GM12878 (cell line): ENCODE measurements around the gene TSHZ2. TPM values are rescaled to one million over a fixed set of nuclear protein-coding genes. Genes with fewer than 3 reads are reported as not detected.
"Not testable (repeated sequence)": the region's sequence is repeated elsewhere in the genome, so short reads cannot be mapped to it uniquely, and the experiment has no call there.

Source experiments
- ATAC-seq: fragments of 200-7000 bp; cut with Tn5 transposase; 3 replicates; pipeline ENCODE4 v1.9.1; 2020; ENCODE audit warnings: mild to moderate bottlenecking, moderate library complexity
- BruUV-seq: library from RNA; stranded (reverse); fragments of 400-500 nt; replicated peaks from 2 replicates; lab custom pipeline; 2021; lab: Mats Ljungman, UMichigan
- CTCF ChIA-PET: fragments of 300-600 bp; sonication (Branson Sonifier 250); formaldehyde crosslinking; extraction: SDS; loops from one replicate; lab custom pipeline; 2021; ENCODE audit warnings: inconsistent platforms; lab: Yijun Ruan, JAX
- POLR2A ChIA-PET: fragments of 350-600 bp; formaldehyde crosslinking; extraction: SDS; loops from one replicate; lab custom pipeline; 2021; ENCODE audit warnings: inconsistent platforms; lab: Charles Lee
- RAD21 ChIA-PET: fragments of 300-600 bp; sonication (Branson Sonifier 250); formaldehyde crosslinking; loops from one replicate; lab custom pipeline; 2023; ENCODE audit warnings: antibody characterized with exemption; ENCODE audit not compliant: unreplicated experiment; lab: Charles Lee
- SMC1A ChIA-PET: fragments of 300-600 bp; sonication (Branson Sonifier 250); formaldehyde crosslinking; loops from one replicate; lab custom pipeline; 2023; ENCODE audit not compliant: unreplicated experiment, uncharacterized antibody; lab: Charles Lee
- DNase-seq: peaks from one replicate; pipeline ENCODE4 v3.0.0-alpha.2; 2011; ENCODE audit warnings: low read depth, low spot score
- FAIRE-seq: peaks from 3 replicates; lab custom pipeline; 2011; peaks lifted over from hg19 to GRCh38; lab: Jason Lieb, UNC
- H2AFZ ChIP-seq: 2 replicates; pipeline ENCODE4 v1.6.0; 2011; ENCODE audit warnings: low read depth, low read length, control low read depth; ENCODE audit not compliant: control insufficient read depth
- H3K27ac ChIP-seq: 2 replicates; pipeline ENCODE4 v1.5.1; 2011; ENCODE audit warnings: control low read depth; ENCODE audit not compliant: control insufficient read depth, insufficient read depth
- H3K27me3 ChIP-seq, 2 experiments: replicated peaks in 1 of 2; 2 replicates each; pipeline versions ENCODE4 v1.6.0 to v1.6.1; 2011; ENCODE audit warnings: low read length in 1 of 2; ENCODE audit not compliant: control insufficient read depth in 2 of 2, insufficient read depth in 2 of 2
- H3K36me3 ChIP-seq, 2 experiments: 2 replicates each; pipeline ENCODE4 v1.5.1; 2011; ENCODE audit warnings: low read length in 1 of 2; ENCODE audit not compliant: control insufficient read depth in 2 of 2, insufficient read depth in 2 of 2
- H3K4me1 ChIP-seq: 2 replicates; pipeline ENCODE4 v1.6.1; 2011; ENCODE audit warnings: mild to moderate bottlenecking, low read length, moderate library complexity, mixed read lengths; ENCODE audit not compliant: control insufficient read depth, insufficient read depth
- H3K4me2 ChIP-seq: 2 replicates; pipeline ENCODE4 v1.6.0; 2011; ENCODE audit warnings: control low read depth; ENCODE audit not compliant: control insufficient read depth, insufficient read depth
- H3K4me3 ChIP-seq: fragments of 200-600 bp; sonication (generic); 2 replicates; pipeline ENCODE4 v1.5.1; 2016
- H3K79me2 ChIP-seq: 2 replicates; pipeline ENCODE4 v1.6.0; 2011; ENCODE audit warnings: low read length; ENCODE audit not compliant: control insufficient read depth, insufficient read depth
- H3K9ac ChIP-seq: 2 replicates; pipeline ENCODE4 v1.8.0; 2011; ENCODE audit warnings: low read length, control low read depth, mixed read lengths; ENCODE audit not compliant: control insufficient read depth, insufficient read depth
- H3K9me3 ChIP-seq: replicated peaks from 3 replicates; pipeline ENCODE4 v1.5.1; 2011; ENCODE audit warnings: mild to moderate bottlenecking, low read length; ENCODE audit not compliant: control insufficient read depth, insufficient read depth
- H4K20me1 ChIP-seq: 2 replicates; pipeline ENCODE4 v1.6.0; 2011; ENCODE audit not compliant: control insufficient read depth, insufficient read depth
- JUNB ChIP-seq: IDR thresholded peaks from 2 replicates; pipeline ENCODE4 v1.6.1; 2016; ENCODE audit warnings: antibody characterized with exemption, mild to moderate bottlenecking
- ZNF384 ChIP-seq: IDR thresholded peaks from 2 replicates; pipeline ENCODE4 v1.6.1; 2012; ENCODE audit warnings: low read depth, mild to moderate bottlenecking, low read length, improper control_type of control experiment, borderline replicate concordance
- WGBS: methylation state at CpG from one replicate; pipeline ENCODE4 v1.1.6; 2016; ENCODE audit warnings: low lambda C conversion rate; ENCODE audit not compliant: insufficient replicate concordance, insufficient coverage; ENCODE audit errors: missing lambda C conversion rate; 5-methylcytosine and 5-hydroxymethylcytosine counted together
- in situ Hi-C: fragments of 300-500 bp; cut with MboI; formaldehyde crosslinking; loops from 9 replicates; pipeline ENCODE4 v1.14.3; 2018; ENCODE audit warnings: mixed read lengths
- intact Hi-C: fragments of 100-400 bp; cut with micrococcal nuclease; formaldehyde crosslinking; loops from one replicate; pipeline ENCODE4 v1.14.2; 2022; ENCODE audit not compliant: unreplicated experiment
- polyA plus RNA-seq, 11 experiments: library from polyadenylated mRNA; depleted of rRNA in 4 of 11; unstranded in 6 of 11; stranded (reverse) in 5 of 11; fragments of >200 nt; fragmentation: Nextera tagmentation in 4 of 11; fragmentation: Illumina TruSeq in 1 of 11; extraction: Ambion mirVana in 4 of 11; extraction: Trizol in 1 of 11; gene quantifications; 1 replicate in 1 of 11; 2 replicates in 10 of 11; pipeline versions ENCODE4 v1.2.1 to v1.2.3, GENCODE V29; 2011 to 2016; ENCODE audit warnings: inconsistent platforms in 2 of 11, missing spikeins in 2 of 11, low read depth in 1 of 11
- total RNA-seq, 4 experiments: library from RNA; depleted of rRNA in 3 of 4; stranded (reverse); fragments of >200 nt in 3 of 4; fragmentation: Illumina TruSeq in 1 of 4; extraction: Trizol in 1 of 4; gene quantifications; 2 replicates each; pipeline versions ENCODE4 v1.2.1 to v1.2.3, GENCODE V29; 2013 to 2021
- TF ChIP-seq, protein P1 (sequence below): fragments of 450-650 bp; IDR thresholded peaks from 2 replicates; pipeline ENCODE4 v1.6.1; 2016; ENCODE audit warnings: mild to moderate bottlenecking
- TF ChIP-seq, protein P2 (sequence below): fragments of 150-350 bp; IDR thresholded peaks from 2 replicates; pipeline ENCODE4 v1.6.1; 2014; ENCODE audit warnings: mild to moderate bottlenecking, low read depth, low read length

The TSHZ2 gene
- total and polyA plus RNA-seq, 10 of the 15 experiments (the other 5 are each of a cell fraction or from before 2014, with no cell fraction given), result 0.01 to 0.86 (median 0.13) TPM; not detected in 2

GRCh38 chr20:53468587-53468986 lies 496.4 kb downstream of the TSHZ2 start (continued):
- TF ChIP-seq JUNB (peak; percentile 29; the same call in 1 of the 2 replicates), ZNF384 (peak; percentile 67)
- TF ChIP-seq, protein P1, sequence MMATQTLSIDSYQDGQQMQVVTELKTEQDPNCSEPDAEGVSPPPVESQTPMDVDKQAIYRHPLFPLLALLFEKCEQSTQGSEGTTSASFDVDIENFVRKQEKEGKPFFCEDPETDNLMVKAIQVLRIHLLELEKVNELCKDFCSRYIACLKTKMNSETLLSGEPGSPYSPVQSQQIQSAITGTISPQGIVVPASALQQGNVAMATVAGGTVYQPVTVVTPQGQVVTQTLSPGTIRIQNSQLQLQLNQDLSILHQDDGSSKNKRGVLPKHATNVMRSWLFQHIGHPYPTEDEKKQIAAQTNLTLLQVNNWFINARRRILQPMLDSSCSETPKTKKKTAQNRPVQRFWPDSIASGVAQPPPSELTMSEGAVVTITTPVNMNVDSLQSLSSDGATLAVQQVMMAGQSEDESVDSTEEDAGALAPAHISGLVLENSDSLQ, result no peak
- TF ChIP-seq, protein P2, sequence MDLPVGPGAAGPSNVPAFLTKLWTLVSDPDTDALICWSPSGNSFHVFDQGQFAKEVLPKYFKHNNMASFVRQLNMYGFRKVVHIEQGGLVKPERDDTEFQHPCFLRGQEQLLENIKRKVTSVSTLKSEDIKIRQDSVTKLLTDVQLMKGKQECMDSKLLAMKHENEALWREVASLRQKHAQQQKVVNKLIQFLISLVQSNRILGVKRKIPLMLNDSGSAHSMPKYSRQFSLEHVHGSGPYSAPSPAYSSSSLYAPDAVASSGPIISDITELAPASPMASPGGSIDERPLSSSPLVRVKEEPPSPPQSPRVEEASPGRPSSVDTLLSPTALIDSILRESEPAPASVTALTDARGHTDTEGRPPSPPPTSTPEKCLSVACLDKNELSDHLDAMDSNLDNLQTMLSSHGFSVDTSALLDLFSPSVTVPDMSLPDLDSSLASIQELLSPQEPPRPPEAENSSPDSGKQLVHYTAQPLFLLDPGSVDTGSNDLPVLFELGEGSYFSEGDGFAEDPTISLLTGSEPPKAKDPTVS, result no peak
- TF ChIP-seq, all 136 proteins: peak for 3

DNA sequence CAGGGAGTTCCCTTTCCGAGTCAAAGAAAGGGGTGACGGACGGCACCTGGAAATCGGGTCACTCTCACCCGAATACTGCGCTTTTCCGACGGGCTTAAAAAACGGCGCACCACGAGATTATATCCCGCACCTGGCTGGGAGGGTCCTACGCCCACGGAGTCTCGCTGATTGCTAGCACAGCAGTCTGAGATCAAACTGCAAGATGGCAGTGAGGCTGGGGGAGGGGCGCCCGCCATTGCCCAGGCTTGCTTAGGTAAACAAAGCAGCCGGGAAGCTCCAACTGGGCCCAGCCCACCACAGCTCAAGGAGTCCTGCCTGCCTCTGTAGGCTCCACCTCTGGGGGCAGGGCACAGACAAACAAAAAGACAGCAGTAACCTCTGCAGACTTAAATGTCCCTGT lies 500.7 kb downstream of the TSHZ2 start:
- POLR2A ChIA-PET, H2AFZ ChIP-seq, RAD21 ChIA-PET, intact Hi-C loops, ATAC-seq, H3K79me2 ChIP-seq, H3K4me1 ChIP-seq, SMC1A ChIA-PET, H3K9me3 ChIP-seq, H3K27me3 ChIP-seq, H3K9ac ChIP-seq, DNase-seq, H4K20me1 ChIP-seq, CTCF ChIA-PET, H3K36me3 ChIP-seq, H3K4me2 ChIP-seq, FAIRE-seq, H3K27ac ChIP-seq, in situ Hi-C loops, H3K4me3 ChIP-seq, BruUV-seq: not testable (repeated sequence)
- 72% methylated on average over 17 of the region's 18 CpGs for WGBS
